GM10266 (cell line): Measurements from ENCODE around the gene AP1M1.

Experiments used
- DNase-seq: peaks from one replicate; pipeline ENCODE4 v3.0.0; 2012; ENCODE audit errors: extremely low spot score
- TF ChIP-seq, protein P1 (sequence below): IDR thresholded peaks from 2 replicates; pipeline ENCODE4 v1.5.1; 2012; ENCODE audit warnings: mild to moderate bottlenecking, low read depth; ENCODE audit not compliant: control insufficient read depth, insufficient read depth; ENCODE audit errors: missing control alignments

AP1M1 gene

DNA sequence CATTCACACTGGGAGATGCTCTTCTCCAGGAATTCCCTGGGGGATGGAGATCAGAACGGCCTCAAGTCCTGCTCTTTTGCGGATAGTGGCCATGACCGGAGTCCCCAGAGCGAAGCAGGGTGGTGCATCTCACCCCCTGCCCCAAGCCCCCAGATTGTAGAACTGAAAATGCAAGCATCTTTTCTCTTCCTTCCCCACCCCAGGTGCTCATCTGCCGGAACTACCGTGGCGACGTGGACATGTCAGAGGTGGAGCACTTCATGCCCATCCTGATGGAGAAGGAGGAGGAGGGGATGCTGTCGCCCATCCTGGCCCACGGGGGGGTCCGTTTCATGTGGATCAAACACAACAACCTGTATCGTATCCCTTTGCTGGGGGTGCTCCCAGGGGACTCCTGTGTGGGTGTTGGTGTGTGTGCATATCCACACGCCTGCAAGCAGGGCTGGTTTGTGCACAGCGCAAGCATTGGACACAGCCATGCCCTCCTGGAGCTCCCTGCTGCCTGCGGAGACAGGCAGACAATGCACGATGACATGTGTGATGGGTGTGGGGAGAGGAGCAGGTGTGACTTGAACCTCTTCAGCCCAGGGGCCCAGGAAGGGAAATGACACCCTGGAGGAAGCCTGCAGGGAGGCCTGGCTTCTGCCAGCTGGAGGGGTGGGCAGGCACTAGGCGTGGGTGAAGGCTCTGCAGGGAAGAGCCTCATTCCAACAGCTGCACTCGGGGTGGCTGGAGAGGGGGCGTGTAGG lies 5.7 kb downstream of the AP1M1 start:
- TF ChIP-seq, protein P1, sequence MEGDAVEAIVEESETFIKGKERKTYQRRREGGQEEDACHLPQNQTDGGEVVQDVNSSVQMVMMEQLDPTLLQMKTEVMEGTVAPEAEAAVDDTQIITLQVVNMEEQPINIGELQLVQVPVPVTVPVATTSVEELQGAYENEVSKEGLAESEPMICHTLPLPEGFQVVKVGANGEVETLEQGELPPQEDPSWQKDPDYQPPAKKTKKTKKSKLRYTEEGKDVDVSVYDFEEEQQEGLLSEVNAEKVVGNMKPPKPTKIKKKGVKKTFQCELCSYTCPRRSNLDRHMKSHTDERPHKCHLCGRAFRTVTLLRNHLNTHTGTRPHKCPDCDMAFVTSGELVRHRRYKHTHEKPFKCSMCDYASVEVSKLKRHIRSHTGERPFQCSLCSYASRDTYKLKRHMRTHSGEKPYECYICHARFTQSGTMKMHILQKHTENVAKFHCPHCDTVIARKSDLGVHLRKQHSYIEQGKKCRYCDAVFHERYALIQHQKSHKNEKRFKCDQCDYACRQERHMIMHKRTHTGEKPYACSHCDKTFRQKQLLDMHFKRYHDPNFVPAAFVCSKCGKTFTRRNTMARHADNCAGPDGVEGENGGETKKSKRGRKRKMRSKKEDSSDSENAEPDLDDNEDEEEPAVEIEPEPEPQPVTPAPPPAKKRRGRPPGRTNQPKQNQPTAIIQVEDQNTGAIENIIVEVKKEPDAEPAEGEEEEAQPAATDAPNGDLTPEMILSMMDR, result no peak
- no peak for DNase-seq

- DNase-seq, result no peak
- TF ChIP-seq, protein P1, result no peak
These were observed 6.2 kb downstream of the AP1M1 start for GRCh38 chr19:16204005-16204294.

DNA sequence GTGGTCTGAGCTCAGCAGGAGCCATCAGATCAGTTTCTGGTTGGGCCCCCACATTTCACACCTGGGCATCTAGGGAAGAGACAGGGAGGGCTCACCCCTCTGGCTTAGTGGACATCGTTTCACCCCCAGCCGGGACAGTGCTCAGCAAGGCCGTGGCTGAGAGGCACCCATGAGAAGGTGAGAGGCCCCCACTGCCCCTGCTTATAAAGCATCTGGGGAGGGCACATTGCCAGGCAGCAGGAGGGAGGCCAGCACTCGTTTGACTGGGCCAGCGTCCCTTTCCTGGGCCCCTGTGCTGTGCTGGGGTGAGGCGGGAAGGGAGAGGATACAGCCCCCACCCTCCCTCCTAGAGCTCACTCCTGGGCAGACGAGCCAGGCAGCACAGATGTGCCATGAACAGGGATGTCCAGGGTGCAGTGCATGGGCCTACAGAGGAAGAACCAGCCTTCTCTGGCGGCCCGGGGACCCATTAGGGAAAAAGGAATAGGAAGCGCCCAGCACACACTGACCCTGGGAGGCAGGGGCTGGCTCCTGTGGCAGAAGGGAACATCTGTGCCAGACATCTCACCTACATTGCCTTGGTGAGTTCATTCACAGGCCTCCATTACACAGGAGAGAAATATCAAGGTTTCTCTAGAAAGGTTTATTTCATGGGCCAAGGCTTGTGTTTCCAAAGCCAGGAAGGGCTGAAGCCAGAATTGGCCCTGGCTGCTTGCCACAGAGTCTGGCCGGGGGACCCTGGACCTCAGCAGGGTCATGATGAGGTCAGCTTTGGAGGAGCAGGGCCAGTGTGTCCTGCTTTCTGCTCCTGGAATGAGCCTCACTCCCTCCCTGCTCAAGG lies 7.7 kb downstream of the AP1M1 start:
- DNase-seq, result no peak
- TF ChIP-seq, protein P1, result no peak

- TF ChIP-seq, protein P1, result no peak
- DNase-seq, result no peak
These were observed 8.4 kb downstream of the AP1M1 start for GRCh38 chr19:16206046-16206605.

GRCh38 chr19:16206637-16207036 lies 8.9 kb downstream of the AP1M1 start:
- TF ChIP-seq, protein P1, result no peak
- no peak for DNase-seq

- TF ChIP-seq, protein P1, result no peak
- DNase-seq, result no peak
These were observed 9.4 kb downstream of the AP1M1 start for GRCh38 chr19:16207063-16207462.

GRCh38 chr19:16207490-16208025 lies 9.8 kb downstream of the AP1M1 start:
- TF ChIP-seq, protein P1, result no peak
- no peak for DNase-seq
